GM12878 (cell line): Measurements from ENCODE around the gene RCC1. TPM values are rescaled to one million over a fixed set of nuclear protein-coding genes. Genes with fewer than 3 reads are reported as not detected.

ENCODE experiments used
- ASH2L ChIP-seq: fragments of 300-600, 200-600 bp; sonication (generic); IDR thresholded peaks from 2 replicates; pipeline ENCODE4 v1.6.1; 2017; ENCODE audit warnings: low read depth, mild to moderate bottlenecking, borderline replicate concordance
- BACH1 ChIP-seq: fragments of 450-650 bp; IDR thresholded peaks from 2 replicates; pipeline ENCODE4 v1.6.1; 2017; ENCODE audit warnings: mild to moderate bottlenecking, borderline replicate concordance
- CBX3 ChIP-seq: fragments of 200-600 bp; sonication (generic); IDR thresholded peaks from 2 replicates; pipeline ENCODE4 v1.6.1; 2016; ENCODE audit warnings: low read depth, borderline replicate concordance
- CREB1 ChIP-seq: IDR thresholded peaks from 2 replicates; pipeline ENCODE4 v1.6.1; 2012; ENCODE audit warnings: low read depth, mild to moderate bottlenecking, inconsistent platforms
- CREM ChIP-seq: IDR thresholded peaks from 2 replicates; pipeline ENCODE4 v1.6.1; 2014; ENCODE audit warnings: antibody characterized with exemption, low read depth
- CTCF ChIP-seq, 3 experiments: IDR thresholded peaks in 2 of 3; conservative IDR thresholded peaks in 1 of 3; 2 replicates each; pipeline ENCODE4 v1.5.1; 2011; ENCODE audit warnings: low read depth in 3 of 3, low read length in 3 of 3, mild to moderate bottlenecking in 3 of 3, control low read depth in 2 of 3, moderate library complexity in 2 of 3, inconsistent platforms in 1 of 3, mixed read lengths in 1 of 3; ENCODE audit not compliant: control insufficient read depth in 2 of 3, insufficient read depth in 1 of 3; ENCODE audit errors: extremely low read depth in 1 of 3
- EZH2 ChIP-seq: IDR thresholded peaks from 2 replicates; pipeline ENCODE4 v1.6.1; 2012; ENCODE audit warnings: low read depth, mild to moderate bottlenecking, control low read depth, inconsistent platforms, low read length, borderline replicate concordance; ENCODE audit not compliant: control insufficient read depth
- MEF2B ChIP-seq: fragments of 450-650 bp; IDR thresholded peaks from 2 replicates; pipeline ENCODE4 v1.6.1; 2018; ENCODE audit warnings: mild to moderate bottlenecking, moderate library complexity; ENCODE audit not compliant: partially characterized antibody, poor library complexity, severe bottlenecking
- MXI1 ChIP-seq: fragments of 150-350 bp; IDR thresholded peaks from 2 replicates; pipeline ENCODE4 v1.6.1; 2011; ENCODE audit warnings: low read depth, mild to moderate bottlenecking, inconsistent platforms, low read length, improper control_type of control experiment
- PAX5 ChIP-seq: IDR thresholded peaks from 2 replicates; pipeline ENCODE4 v1.6.1; 2011; ENCODE audit warnings: low read depth, low read length, borderline replicate concordance
- PML ChIP-seq: IDR thresholded peaks from 2 replicates; pipeline ENCODE4 v1.6.1; 2012; ENCODE audit warnings: low read length, inconsistent platforms
- POLR2AphosphoS5 ChIP-seq: IDR thresholded peaks from 2 replicates; pipeline ENCODE4 v1.6.1; 2011; ENCODE audit warnings: mild to moderate bottlenecking, low read length, inconsistent platforms
- SMAD1 ChIP-seq: fragments of 450-650 bp; IDR thresholded peaks from 2 replicates; pipeline ENCODE4 v1.6.1; 2018; ENCODE audit warnings: mild to moderate bottlenecking, low read depth; ENCODE audit not compliant: partially characterized antibody
- SREBF1 ChIP-seq: IDR thresholded peaks from 2 replicates; pipeline ENCODE4 v1.6.1; 2012; ENCODE audit warnings: mild to moderate bottlenecking, low read length
- TAF1 ChIP-seq: IDR thresholded peaks from 2 replicates; pipeline ENCODE4 v1.6.1; 2011; ENCODE audit warnings: mild to moderate bottlenecking, low read depth, low read length, borderline replicate concordance
- TARDBP ChIP-seq: IDR thresholded peaks from 2 replicates; pipeline ENCODE4 v1.6.1; 2016; ENCODE audit warnings: borderline replicate concordance
- YBX1 ChIP-seq: fragments of 450-650 bp; IDR thresholded peaks from 2 replicates; pipeline ENCODE4 v1.6.1; 2016; ENCODE audit warnings: antibody characterized with exemption
- ZNF217 ChIP-seq: fragments of 450-650 bp; IDR thresholded peaks from 2 replicates; pipeline ENCODE4 v1.6.1; 2017; ENCODE audit warnings: antibody characterized with exemption, mild to moderate bottlenecking
- ZNF384 ChIP-seq: IDR thresholded peaks from 2 replicates; pipeline ENCODE4 v1.6.1; 2012; ENCODE audit warnings: low read depth, mild to moderate bottlenecking, low read length, improper control_type of control experiment, borderline replicate concordance
- polyA plus RNA-seq, 11 experiments: library from polyadenylated mRNA; depleted of rRNA in 4 of 11; unstranded in 6 of 11; stranded (reverse) in 5 of 11; fragments of >200 nt; fragmentation: Nextera tagmentation in 4 of 11; fragmentation: Illumina TruSeq in 1 of 11; extraction: Ambion mirVana in 4 of 11; extraction: Trizol in 1 of 11; gene quantifications; 1 replicate in 1 of 11; 2 replicates in 10 of 11; pipeline versions ENCODE4 v1.2.1 to v1.2.3, GENCODE V29; 2011 to 2016; ENCODE audit warnings: inconsistent platforms in 2 of 11, missing spikeins in 2 of 11, low read depth in 1 of 11
- total RNA-seq, 4 experiments: library from RNA; depleted of rRNA in 3 of 4; stranded (reverse); fragments of >200 nt in 3 of 4; fragmentation: Illumina TruSeq in 1 of 4; extraction: Trizol in 1 of 4; gene quantifications; 2 replicates each; pipeline versions ENCODE4 v1.2.1 to v1.2.3, GENCODE V29; 2013 to 2021
- TF ChIP-seq, protein P1 (sequence below): IDR thresholded peaks from 2 replicates; pipeline ENCODE4 v1.6.1; 2011; ENCODE audit warnings: mild to moderate bottlenecking, low read depth, low read length, moderate library complexity; ENCODE audit not compliant: insufficient replicate concordance
- TF ChIP-seq, protein P2 (sequence below): fragments of 450-650 bp; IDR thresholded peaks from 2 replicates; pipeline ENCODE4 v1.6.1; 2017; ENCODE audit warnings: mild to moderate bottlenecking
- TF ChIP-seq, protein P3 (sequence below): IDR thresholded peaks from 2 replicates; pipeline ENCODE4 v1.6.1; 2012; ENCODE audit warnings: low read length, inconsistent platforms

Gene RCC1
- total and polyA plus RNA-seq, 10 of the 15 experiments (the other 5 are each of a cell fraction or from before 2014, with no cell fraction given): 8.3 to 99.4 (median 74.6) TPM

GRCh38 chr1:28581531-28582247, 75.8 kb downstream of the RCC1 start (continued):
- TF ChIP-seq YBX1: no peak
- peak; percentile 92 for TF ChIP-seq SMAD1
- TF ChIP-seq CTCF (IDR thresholded peaks at IDR 0.05 in 2 of 3, conservative IDR thresholded peaks at IDR 0.05 in 1 of 3; ENCODE audit: control insufficient read depth in 2 of 3, extremely low read depth in 1 of 3, insufficient read depth in 1 of 3, low read depth in 3 of 3, low read length in 3 of 3): peak in 1 of 3 experiments; percentile 7; a peak in 1 of 6 replicates
- peak; percentile 47; the same call in 1 of the 2 replicates for TF ChIP-seq TARDBP
- peak; percentile 77; the same call in 1 of the 2 replicates for TF ChIP-seq MXI1
- peak; percentile 99 for TF ChIP-seq TAF1
- peak; percentile 100 for TF ChIP-seq PML
- peak; percentile 95 for TF ChIP-seq BACH1
- no peak for TF ChIP-seq ASH2L
- peak; percentile 91 for TF ChIP-seq CREM
- peak; percentile 73 for TF ChIP-seq SREBF1
- TF ChIP-seq, protein P1, sequence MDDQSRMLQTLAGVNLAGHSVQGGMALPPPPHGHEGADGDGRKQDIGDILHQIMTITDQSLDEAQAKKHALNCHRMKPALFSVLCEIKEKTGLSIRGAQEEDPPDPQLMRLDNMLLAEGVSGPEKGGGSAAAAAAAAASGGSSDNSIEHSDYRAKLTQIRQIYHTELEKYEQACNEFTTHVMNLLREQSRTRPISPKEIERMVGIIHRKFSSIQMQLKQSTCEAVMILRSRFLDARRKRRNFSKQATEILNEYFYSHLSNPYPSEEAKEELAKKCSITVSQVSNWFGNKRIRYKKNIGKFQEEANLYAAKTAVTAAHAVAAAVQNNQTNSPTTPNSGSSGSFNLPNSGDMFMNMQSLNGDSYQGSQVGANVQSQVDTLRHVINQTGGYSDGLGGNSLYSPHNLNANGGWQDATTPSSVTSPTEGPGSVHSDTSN: peak; percentile 25
- no peak for TF ChIP-seq ZNF384
- TF ChIP-seq, protein P2, sequence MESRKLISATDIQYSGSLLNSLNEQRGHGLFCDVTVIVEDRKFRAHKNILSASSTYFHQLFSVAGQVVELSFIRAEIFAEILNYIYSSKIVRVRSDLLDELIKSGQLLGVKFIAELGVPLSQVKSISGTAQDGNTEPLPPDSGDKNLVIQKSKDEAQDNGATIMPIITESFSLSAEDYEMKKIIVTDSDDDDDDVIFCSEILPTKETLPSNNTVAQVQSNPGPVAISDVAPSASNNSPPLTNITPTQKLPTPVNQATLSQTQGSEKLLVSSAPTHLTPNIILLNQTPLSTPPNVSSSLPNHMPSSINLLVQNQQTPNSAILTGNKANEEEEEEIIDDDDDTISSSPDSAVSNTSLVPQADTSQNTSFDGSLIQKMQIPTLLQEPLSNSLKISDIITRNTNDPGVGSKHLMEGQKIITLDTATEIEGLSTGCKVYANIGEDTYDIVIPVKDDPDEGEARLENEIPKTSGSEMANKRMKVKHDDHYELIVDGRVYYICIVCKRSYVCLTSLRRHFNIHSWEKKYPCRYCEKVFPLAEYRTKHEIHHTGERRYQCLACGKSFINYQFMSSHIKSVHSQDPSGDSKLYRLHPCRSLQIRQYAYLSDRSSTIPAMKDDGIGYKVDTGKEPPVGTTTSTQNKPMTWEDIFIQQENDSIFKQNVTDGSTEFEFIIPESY: no peak
- peak; percentile 44 for TF ChIP-seq MEF2B
- 0 out of 2 replicates have a peak, but pooled peaks have one; percentile 12 for TF ChIP-seq PAX5
- TF ChIP-seq CREB1: peak; percentile 89
- TF ChIP-seq ZNF217: no peak
- TF ChIP-seq, protein P3, sequence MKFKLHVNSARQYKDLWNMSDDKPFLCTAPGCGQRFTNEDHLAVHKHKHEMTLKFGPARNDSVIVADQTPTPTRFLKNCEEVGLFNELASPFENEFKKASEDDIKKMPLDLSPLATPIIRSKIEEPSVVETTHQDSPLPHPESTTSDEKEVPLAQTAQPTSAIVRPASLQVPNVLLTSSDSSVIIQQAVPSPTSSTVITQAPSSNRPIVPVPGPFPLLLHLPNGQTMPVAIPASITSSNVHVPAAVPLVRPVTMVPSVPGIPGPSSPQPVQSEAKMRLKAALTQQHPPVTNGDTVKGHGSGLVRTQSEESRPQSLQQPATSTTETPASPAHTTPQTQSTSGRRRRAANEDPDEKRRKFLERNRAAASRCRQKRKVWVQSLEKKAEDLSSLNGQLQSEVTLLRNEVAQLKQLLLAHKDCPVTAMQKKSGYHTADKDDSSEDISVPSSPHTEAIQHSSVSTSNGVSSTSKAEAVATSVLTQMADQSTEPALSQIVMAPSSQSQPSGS: no peak; the same call in 1 of the 2 replicates
- no peak for TF ChIP-seq EZH2
- TF ChIP-seq POLR2AphosphoS5: peak; percentile 100
- no peak for TF ChIP-seq CBX3
